DOHH2 (cell line): ENCODE measurements around the gene OR5L2.

ENCODE experiments used
- H3F3A ChIP-seq: fragments of 200-600 bp; sonication (generic), shearing (Covaris generic); 2 replicates; pipeline ENCODE4 v1.6.0; 2016; ENCODE audit warnings: antibody characterized with exemption, mild to moderate bottlenecking; ENCODE audit not compliant: control insufficient read depth, insufficient read depth
- H3K27ac ChIP-seq: fragments of 200-600 bp; sonication (generic); 2 replicates; pipeline ENCODE4 v1.5.1; 2014; ENCODE audit warnings: low read depth, mild to moderate bottlenecking, low read length, moderate library complexity
- H3K27me3 ChIP-seq: fragments of 200-600 bp; sonication (generic); 2 replicates; pipeline ENCODE4 v1.6.1; 2014; ENCODE audit warnings: mild to moderate bottlenecking, low read length, mixed read lengths; ENCODE audit not compliant: control insufficient read depth
- H3K36me3 ChIP-seq: fragments of 200-600 bp; sonication (generic); 2 replicates; pipeline ENCODE4 v1.6.1; 2014; ENCODE audit warnings: mild to moderate bottlenecking, low read length, moderate library complexity, mixed read lengths; ENCODE audit not compliant: control insufficient read depth
- H3K4me1 ChIP-seq: fragments of 200-600 bp; sonication (generic); 2 replicates; pipeline ENCODE4 v1.6.1; 2014; ENCODE audit warnings: mild to moderate bottlenecking, low read length, mixed read lengths; ENCODE audit not compliant: control insufficient read depth
- H3K4me2 ChIP-seq: fragments of 200-600 bp; sonication (generic); 2 replicates; pipeline ENCODE4 v1.6.0; 2014; ENCODE audit warnings: mild to moderate bottlenecking, low read length, moderate library complexity
- H3K4me3 ChIP-seq: fragments of 200-600 bp; sonication (generic); 2 replicates; pipeline ENCODE4 v1.5.1; 2014; ENCODE audit warnings: mild to moderate bottlenecking, low read length, mixed read lengths
- H3K79me2 ChIP-seq: fragments of 200-600 bp; sonication (generic); 2 replicates; pipeline ENCODE4 v1.6.1; 2014; ENCODE audit warnings: mild to moderate bottlenecking, low read length, mixed read lengths; ENCODE audit not compliant: control insufficient read depth
- H3K9me2 ChIP-seq: fragments of 200-600 bp; sonication (generic); replicated peaks from 2 replicates; pipeline ENCODE4 v1.6.1; 2014; ENCODE audit warnings: mild to moderate bottlenecking, low read length, mixed read lengths; ENCODE audit not compliant: control insufficient read depth
- H3K9me3 ChIP-seq: fragments of 200-600 bp; sonication (generic); 2 replicates; pipeline ENCODE4 v1.6.1; 2014; ENCODE audit warnings: antibody characterized with exemption, low read length, mixed read lengths; ENCODE audit not compliant: control insufficient read depth, insufficient read depth
- H4K20me1 ChIP-seq: fragments of 200-600 bp; sonication (generic); 2 replicates; pipeline ENCODE4 v1.6.0; 2014; ENCODE audit warnings: low read depth, mild to moderate bottlenecking, antibody characterized with exemption, low read length, moderate library complexity; ENCODE audit not compliant: control insufficient read depth, insufficient read depth
- EZH2phosphoT487 ChIP-seq: fragments of 200-600 bp; sonication (generic); IDR thresholded peaks from 2 replicates; pipeline ENCODE4 v1.6.1; 2017; ENCODE audit warnings: borderline replicate concordance, mild to moderate bottlenecking, antibody characterized with exemption, low read length, moderate library complexity, mixed read lengths
- TF ChIP-seq, protein P1 (sequence below): fragments of 200-600 bp; sonication (generic); IDR thresholded peaks from one replicate; pipeline ENCODE4 v1.5.1; 2014; ENCODE audit warnings: antibody characterized with exemption, mild to moderate bottlenecking, low read depth, low read length; ENCODE audit not compliant: poor library complexity, severe bottlenecking

The OR5L2 gene

DNA sequence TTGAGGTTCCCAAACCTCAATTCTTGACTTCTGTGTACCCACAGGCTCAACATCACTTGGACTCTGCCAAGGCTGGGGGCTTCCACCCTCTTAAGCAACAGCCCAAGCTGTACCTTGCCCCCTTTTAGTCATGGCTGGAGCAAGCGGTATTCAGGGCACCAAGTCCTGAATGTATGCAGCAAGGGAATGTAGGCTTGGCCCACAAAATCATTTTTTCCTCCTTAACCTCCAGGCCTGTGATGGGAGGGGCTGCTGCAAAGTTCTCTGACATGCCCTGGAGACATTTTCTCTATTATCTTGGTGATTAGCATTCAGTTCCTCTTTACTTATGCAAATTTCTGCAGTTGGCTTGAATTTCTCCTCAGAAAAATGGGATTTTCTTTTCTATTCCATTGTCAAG is 20.8 kb upstream of the OR5L2 start:
- no peak overlapping the region for H3K4me2 ChIP-seq
- no peaks in the 10 kb centered on the region for H3K9me2 ChIP-seq
- H3F3A ChIP-seq, result no peaks in the 10 kb centered on the region
- TF ChIP-seq EZH2phosphoT487, result no peak
- TF ChIP-seq, protein P1, sequence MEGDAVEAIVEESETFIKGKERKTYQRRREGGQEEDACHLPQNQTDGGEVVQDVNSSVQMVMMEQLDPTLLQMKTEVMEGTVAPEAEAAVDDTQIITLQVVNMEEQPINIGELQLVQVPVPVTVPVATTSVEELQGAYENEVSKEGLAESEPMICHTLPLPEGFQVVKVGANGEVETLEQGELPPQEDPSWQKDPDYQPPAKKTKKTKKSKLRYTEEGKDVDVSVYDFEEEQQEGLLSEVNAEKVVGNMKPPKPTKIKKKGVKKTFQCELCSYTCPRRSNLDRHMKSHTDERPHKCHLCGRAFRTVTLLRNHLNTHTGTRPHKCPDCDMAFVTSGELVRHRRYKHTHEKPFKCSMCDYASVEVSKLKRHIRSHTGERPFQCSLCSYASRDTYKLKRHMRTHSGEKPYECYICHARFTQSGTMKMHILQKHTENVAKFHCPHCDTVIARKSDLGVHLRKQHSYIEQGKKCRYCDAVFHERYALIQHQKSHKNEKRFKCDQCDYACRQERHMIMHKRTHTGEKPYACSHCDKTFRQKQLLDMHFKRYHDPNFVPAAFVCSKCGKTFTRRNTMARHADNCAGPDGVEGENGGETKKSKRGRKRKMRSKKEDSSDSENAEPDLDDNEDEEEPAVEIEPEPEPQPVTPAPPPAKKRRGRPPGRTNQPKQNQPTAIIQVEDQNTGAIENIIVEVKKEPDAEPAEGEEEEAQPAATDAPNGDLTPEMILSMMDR, result no peak
- H3K79me2 ChIP-seq, result no peaks in the 10 kb centered on the region
- no peaks in the 10 kb centered on the region for H3K27me3 ChIP-seq
- H3K36me3 ChIP-seq, result no peaks in the 10 kb centered on the region
- no peaks in the 10 kb centered on the region for H3K4me1 ChIP-seq
- no peak overlapping the region for H3K27ac ChIP-seq
- H3K9me3 ChIP-seq, result peaks cover 9% of the 10 kb centered on the region; the same call in 1 of the 2 replicates
- no peak overlapping the region for H3K4me3 ChIP-seq
- H4K20me1 ChIP-seq, result no peaks in the 10 kb centered on the region

DNA sequence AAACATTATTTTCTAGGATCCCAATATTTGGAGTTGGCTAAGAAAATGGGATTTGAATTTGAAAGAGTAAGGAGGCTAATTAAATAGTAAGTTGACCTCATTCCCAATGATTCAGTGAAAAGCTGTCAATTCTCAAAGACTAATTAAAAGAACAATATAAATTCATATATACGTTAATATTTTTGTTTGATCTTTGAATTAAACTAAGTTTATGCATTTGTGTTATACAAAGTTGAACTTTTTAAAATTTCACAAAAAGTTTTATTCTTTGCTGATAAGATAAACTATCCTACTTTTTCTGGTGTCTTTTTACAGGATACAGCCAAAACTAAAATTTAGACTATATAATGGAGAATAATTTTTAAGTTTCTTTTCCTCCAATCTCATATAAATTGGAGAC is 16.0 kb upstream of the OR5L2 start, which contains the start of gene OR5L1:
TSS of gene OR5L1 (plus strand) at position 301 of the 400 bp plus-strand sequence. CDS start 100 bp downstream, outside the sequence.
- Histone ChIP-seq H3K9me2 (no peaks in the 10 kb centered on the region), H3F3A (no peaks in the 10 kb centered on the region), H3K4me2 (no peak within 1 kb of the TSS), H3K36me3 (no peaks in the 10 kb centered on the region), H3K9me3 (peaks cover 4% of the 10 kb centered on the region; the same call in 1 of the 2 replicates), H3K27me3 (no peaks in the 10 kb centered on the region), H3K4me1 (no peaks in the 10 kb centered on the region), H3K27ac (no peak within 1 kb of the TSS), H3K4me3 (no peak within 1 kb of the TSS), H3K79me2 (no peaks in the 10 kb centered on the region), H4K20me1 (no peaks in the 10 kb centered on the region)
- TF ChIP-seq, protein P1, result no peak
- no peak for TF ChIP-seq EZH2phosphoT487

DNA sequence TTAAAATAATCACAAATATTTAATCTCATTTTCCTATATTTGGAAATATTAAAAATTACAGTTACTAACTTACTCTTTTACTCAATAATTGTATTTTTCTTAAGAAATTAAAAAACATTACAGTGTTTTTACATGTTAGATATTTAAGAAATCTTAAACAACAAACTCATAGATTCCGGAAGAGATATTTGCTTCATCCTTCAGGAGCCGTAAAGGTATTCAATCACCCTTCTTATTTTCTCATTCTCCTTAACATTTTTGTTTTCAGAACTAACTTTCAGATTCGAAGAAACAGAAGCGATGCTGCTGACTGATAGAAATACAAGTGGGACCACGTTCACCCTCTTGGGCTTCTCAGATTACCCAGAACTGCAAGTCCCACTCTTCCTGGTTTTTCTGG is 7.7 kb upstream of the OR5L2 start, which contains the start of gene OR5D18:
TSS of gene OR5D18 (plus strand) at position 301 of the 400 bp plus-strand sequence. CDS start at position 301, 0 bp downstream.
- TF ChIP-seq, protein P1, result no peak
- TF ChIP-seq EZH2phosphoT487, result no peak
- H4K20me1 ChIP-seq, result no peaks in the 10 kb centered on the region
- no peaks in the 10 kb centered on the region for H3K9me3 ChIP-seq
- no peaks in the 10 kb centered on the region for H3K4me1 ChIP-seq
- no peaks in the 10 kb centered on the region for H3F3A ChIP-seq
- no peaks in the 10 kb centered on the region for H3K36me3 ChIP-seq
- no peak within 1 kb of the TSS for H3K4me3 ChIP-seq
- H3K9me2 ChIP-seq, result no peaks in the 10 kb centered on the region
- H3K27ac ChIP-seq, result no peak within 1 kb of the TSS
- H3K27me3 ChIP-seq, result no peaks in the 10 kb centered on the region
- no peaks in the 10 kb centered on the region for H3K79me2 ChIP-seq
- H3K4me2 ChIP-seq, result no peak within 1 kb of the TSS
